ENCODE results near the gene ZDHHC11B.

ZDHHC11B gene

DNA sequence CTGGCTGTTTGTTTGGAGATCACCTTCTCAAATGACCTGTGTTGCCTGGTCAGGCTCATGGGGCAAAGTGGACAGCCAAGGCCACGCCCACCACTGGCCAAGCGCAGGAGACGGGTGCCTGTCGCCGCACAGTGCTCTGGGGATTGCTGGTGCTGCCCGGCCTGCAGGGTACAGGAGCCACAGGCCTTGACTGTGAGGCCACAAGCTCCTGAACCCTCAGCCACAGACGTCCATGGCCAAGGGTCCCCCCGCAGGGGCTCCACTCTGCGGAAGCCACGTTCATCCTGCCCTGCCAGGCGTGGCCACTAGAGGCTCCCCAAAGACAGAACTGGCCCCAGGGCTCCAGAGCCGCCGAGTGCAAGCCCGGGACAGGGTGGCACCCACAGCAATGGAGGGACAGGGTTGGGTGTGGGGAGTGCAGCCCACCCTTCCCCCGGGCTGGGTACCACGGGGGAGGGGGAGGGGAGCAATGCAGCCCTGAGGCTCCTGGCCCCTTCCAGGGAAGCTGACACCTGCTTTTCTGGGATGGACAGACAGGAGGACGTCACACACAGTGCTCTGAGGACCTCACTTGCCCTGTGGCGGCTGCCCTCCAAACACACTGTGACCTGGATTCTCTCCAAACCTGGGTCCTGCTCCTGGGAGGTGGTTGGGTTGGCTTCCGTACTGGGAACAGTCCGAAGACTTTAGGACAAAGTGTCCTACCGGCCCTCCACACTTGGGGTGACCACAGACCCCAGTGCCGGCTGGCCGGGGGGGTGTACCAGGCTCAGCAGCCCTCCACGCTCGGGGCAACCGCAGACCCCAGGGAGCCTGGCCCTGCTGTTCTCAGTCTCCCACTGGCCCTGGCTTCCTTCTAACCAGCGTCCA, 112.8 kb downstream of the ZDHHC11B start:
- peak; percentile 58 for DNase-seq

DNA sequence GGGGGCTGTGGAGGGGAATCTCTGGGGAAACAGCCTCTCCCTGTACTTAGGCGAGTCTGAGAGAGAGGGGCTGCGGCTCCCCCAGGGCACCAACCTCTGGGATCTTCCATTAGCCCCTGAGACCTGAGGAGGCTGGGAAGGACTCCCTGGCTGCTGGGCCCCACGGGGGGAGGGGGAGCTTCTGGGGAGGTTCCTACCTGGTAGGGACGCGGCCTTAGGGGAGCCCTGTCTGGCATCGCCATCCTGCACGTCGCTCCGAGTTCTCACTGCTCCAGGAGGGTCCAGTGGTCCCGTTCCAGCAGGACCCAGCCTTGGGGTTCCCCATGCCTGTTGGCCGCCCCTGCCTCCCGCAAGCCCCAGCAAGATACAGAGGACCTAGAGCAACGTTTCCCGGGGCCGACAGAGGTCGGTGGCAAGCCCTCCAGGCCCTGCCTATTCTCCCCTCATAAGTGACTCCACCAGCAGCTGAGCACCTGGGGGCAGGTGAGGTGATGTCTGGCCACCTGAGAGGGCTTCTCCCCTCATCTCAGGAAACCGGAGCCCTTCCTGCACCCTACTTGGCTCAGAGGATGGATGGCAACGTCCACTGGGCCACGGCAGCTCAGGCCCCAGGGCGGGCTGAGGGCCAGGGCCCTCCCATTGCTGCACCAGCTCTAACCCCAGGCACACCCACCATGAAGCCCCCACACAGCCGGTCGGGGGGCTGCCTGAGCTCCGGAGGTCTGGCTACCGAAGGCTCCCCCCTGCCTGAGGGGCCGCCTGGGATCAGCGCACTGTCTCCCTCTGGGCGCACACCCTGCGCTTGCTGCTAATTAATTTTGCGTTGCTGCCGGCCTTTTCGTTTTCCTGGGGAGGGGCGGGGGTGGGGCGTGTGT, 113.9 kb downstream of the ZDHHC11B start:
- no peak for DNase-seq

DNA sequence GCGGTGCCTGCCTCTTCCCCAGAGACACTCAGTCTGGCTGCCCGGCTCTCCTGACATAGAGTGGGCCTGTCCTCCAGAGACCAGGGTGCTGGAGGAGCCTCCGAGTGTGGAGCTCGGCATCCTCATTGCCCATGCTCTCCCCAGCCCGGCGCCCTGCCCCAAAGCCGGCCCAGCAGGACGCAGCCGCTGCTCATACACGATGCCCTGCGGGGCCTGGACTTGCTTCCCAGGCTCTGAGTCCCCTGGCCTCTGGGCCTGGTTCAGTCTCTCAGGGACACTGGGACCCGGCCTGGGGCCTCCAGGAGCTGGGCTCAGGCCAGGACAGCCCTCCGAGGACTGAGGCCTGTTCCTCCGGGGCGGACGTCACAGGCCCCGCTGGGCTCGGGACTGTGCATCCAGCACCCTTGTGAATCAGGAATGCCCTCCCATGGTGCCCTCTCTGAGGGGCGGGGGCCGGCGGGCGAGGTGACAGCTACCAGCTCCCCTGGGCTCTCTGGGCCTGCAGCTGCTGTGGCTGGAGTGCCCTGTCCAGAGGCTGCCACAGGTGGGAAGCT, 114.6 kb downstream of the ZDHHC11B start:
- DNase-seq, result no peak

GRCh38 chr5:669111-669841, 115.3 kb downstream of the ZDHHC11B start:
- DNase-seq, result no peak

DNA sequence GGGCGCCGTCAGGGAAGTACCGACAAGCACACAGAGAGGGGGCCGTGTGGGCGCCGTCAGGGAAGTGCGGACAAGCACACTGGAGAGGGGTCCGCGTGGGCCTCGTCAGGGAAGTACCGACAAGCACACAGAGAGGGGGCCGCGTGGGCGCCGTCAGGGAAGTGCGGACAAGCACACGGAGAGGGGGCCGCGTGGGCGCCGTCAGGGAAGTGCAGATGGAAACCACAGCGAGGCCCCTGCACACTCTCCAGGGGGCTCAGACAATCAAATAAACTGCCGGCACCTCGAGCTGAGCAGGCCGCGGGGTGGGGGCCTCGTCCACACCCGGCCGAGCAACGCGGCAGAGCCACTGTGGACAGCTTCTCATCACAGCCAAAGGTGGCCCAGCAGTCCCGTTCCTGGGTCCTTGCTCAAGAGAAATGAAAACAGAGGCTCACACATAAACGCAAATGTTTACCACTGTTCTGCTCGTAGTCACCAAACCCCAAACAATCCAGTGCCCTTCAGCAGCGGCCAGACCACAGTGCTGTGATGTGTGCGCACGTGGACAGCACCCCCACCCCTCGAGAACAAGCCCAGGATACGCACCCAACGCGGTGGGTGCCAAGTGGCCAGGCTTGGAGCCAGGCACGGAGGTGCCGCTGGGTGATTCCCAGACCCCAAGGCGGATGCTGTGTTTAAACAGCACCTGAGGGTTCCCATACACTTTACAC, 116.1 kb downstream of the ZDHHC11B start:
- no peak for DNase-seq

DNA sequence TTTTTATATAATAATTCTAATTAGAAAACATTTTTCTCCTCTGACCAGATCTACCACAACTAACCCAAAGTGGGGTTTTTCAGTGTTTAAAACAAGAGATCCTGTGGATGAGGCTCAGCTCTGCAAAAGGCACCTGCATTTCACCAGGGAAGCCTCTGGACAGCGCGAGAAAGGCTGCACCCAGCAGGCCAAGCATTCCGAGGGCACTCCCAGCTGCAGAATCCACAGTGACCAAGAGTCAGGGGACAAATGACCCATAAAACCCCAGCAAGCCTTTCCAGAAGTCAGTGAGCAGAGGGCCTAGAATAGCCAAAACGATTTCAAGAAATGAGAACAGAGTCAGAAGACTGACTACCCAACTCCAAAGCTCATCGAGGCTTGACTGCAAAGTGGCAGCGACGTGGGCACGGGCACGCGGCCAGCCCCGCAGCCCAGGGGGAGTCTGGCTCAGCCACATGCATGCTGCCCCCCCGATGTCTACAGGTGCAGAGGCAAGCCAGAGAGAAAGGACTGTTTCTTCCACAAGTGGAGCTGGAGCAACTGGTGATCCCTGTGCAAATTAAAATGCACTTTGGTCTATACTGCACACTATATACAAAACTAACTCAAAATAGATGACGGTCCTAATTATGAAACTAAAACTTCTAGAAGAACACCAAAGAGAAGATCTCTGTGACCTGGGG, 117.6 kb downstream of the ZDHHC11B start:
- DNase-seq, result no peak

DNA sequence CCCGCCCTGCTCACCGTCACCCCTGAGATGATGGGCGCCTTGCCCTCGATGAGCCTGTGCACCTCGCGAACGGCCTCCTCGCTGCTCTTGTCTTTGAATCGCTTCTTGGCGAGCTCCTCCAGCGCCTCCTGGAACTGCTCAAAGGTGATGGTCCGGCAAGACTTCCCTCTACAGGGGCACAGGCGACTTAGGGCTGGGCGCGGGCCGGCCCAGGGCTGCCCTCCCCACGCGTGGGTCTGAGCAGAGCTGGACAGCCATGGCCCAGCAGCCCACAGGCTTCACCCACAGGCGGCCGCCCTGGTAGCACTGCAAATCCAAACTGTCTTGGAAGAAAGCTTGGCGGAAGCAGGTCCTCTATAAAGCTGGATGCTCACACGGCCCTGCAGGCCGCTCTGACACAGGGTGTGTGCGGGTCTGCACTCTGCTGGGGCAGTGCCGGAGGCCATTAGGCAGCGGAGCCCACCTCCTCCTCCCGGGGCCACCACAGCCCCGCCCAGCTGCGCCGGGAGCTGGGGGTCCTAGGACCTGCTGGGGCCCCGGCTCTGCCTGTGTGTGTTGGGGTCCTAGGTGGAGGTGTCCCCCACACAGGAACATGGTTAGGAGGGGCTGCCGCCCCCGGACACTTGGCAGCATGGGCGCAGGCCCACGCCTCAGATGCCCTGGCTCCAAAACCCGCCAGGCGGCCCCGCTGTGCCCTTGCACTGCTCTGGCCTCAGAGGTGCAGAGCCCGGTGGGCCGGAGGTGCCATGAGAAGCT, 118.4 kb downstream of the ZDHHC11B start:
- DNase-seq, result no peak

GRCh38 chr5:665541-665955, 119.0 kb downstream of the ZDHHC11B start:
- no peak for DNase-seq

GRCh38 chr5:664994-665360, 119.6 kb downstream of the ZDHHC11B start:
- DNase-seq, result no peak

- no peak for DNase-seq
Measured at GRCh38 chr5:664343-664993, 120.1 kb downstream of the ZDHHC11B start.

- no peak for DNase-seq
Measured at GRCh38 chr5:663436-664342, 120.8 kb downstream of the ZDHHC11B start.

- no peak for DNase-seq
Measured at GRCh38 chr5:662751-663435, 121.6 kb downstream of the ZDHHC11B start.

DNA sequence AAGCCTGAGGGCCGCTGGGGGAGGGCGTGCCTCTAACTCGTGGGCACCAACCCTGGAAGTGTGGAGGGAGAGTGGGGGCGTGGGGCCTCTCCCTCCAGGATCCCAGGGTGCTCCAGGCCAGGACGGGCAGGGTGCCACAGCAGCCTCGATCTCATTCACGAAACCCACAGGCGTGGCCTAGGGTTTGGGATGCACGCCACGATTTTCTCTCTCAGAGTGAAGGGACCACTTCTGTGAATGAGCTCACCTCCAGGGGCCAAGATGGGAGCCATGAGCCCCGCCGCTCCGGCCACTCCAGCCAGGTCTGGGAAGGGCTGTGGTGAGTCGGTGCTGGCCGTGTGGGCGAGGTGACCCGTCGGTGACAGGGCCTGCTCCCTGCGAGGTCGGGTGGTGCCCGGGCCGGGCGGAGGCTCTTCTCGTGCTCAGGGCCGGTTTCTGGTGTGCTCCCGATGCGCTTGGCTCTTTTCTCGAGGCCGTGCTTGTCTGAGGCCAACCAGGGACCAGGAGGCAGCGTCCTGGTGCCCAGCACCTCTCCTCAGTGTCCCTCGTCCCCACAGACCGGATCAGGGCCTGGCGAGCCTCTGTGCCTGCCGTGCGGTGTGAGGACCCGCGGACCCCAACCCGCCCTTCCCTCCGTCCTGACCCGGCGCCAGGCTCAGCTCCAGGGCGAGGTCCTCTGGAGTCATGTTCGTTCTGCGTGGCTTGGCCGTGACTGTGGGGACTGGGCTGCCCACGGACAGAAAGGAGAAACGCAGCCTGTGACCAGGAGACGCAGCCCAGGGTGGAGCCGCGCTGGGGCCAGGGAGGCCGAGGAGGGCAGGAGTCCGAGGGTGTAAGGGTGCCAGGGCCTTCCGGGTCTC, 122.4 kb downstream of the ZDHHC11B start:
- DNase-seq, result no peak

- DNase-seq, result no peak
Measured at GRCh38 chr5:660491-661030, 124.0 kb downstream of the ZDHHC11B start.

All from activated CD4-positive, alpha-beta T cell treated with anti-CD3 and anti-CD28 coated beads for 1 hour (primary cell).